Activated CD8-positive, alpha-beta memory T cell treated with anti-CD3 and anti-CD28 coated beads for 24 hours (primary cell): ENCODE measurements around the gene THADA.
"Not testable (repeated sequence)": the region's sequence is repeated elsewhere in the genome, so short reads cannot be mapped to it uniquely, and the experiment has no call there.

Experiments used
- DNase-seq: peaks from one replicate; pipeline ENCODE4 v3.0.0-alpha.2; 2020

The THADA gene

DNA sequence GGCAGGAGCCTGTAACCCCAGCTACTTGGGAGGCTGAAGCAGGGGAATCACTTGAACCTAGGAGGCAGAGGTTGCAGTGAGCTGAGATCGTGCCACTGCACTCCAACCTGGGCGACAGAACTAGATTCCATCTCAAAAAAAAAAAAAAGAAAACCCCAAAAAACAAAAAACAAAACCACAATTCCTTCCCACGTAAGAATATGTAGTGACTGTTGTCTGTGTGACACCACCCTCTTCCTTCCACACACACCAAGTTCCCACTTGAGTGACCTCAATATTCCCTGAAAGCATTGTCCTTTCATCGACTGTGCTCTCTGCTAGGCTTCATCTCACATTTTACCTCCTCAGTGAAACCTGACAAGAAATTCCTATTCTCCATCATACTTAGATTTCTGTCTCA lies 8.8 kb upstream of the THADA start:
- DNase-seq, result no peak

DNA sequence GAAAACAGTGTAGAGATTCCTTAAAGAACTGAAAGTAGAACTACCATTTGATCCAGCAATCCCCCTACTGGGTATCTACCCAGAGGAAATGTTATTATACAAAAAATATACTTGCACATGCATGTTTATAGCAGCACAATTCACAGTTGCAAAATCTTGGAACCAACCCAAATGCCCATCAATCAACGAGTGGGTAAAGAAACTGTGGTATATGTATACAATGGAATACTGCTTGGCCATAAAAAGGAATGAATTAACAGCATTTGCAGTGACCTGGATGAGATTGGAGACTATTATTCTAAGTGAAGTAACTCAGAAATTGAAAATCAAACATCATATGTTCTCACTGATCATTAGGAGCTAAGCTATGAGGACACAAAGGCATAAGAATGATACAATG lies 4.8 kb upstream of the THADA start:
- not testable (repeated sequence) for DNase-seq

DNA sequence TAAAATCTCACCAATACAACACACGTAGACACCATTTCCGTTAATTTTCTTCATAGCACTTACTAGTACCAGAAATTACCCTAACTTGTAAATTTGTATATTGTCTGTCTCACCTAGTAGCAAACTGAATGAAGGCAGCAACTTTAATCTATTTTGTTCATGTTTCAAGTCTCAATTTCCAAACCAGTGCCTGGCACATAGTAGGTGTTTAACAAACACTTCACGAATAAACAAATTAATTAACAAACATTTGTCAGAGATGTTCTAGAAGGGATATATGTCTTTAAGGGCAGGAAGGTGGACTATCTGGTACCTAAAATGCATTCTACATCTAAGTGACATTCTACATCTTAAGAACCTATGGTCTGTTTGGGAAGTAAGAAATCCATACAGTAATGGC lies 963 bp downstream of the THADA start:
- DNase-seq, result no peak

DNA sequence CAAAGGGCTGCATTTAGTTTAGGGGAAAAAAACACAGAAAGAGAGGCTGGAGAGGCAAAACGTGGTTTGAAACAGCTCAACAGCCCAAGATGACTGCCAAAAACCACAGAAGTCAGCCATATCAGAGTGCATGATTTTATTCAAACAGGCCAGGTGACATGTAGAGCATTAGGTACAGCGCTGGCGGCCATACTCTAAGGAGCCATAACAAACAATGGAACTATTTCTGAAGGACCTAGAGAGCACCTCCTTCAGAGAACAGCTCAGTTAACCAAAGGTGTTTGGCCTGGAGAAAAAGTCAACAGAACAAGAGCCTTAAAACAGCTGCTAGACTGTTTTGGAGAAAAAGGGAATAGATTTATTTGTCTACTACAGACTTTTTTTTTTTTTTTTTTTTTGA lies 2.6 kb downstream of the THADA start:
- DNase-seq, result no peak

DNA sequence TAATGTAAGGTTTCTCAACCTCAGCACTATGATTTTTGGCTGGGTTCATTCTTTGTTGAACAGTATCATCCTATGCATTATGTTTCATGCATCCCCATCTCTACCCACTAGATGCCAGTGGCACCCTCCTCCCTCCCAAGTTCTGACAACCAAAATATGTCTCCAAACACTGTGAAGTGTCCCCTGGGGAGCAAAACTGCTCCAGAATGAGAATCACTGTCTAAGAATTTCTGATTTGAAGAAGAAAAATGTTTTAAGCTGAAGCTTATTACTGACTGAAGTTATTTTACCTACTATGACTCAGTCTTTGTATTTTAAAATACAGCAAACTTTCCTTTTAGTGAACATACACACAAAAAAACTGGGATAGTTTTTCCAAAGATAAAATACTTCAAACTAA lies 3.4 kb downstream of the THADA start:
- DNase-seq, result no peak

DNA sequence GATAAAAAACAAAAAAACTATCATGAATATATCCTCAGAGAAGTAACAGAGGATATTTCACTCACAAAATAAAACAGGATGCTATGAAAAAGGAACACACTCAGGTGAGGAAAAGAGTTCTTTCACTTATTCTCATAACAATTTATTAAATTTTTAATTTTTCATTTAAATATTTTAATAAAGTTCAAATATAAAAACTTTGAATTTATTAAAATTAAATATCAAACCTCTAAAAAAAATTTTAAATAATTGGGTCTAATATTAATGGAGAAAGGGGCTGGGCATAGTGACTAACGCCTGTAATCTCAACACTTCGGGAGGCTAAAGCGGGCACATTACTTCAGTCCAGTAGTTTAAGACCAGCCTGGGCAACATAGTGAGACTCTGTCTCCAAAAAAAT lies 10.1 kb downstream of the THADA start:
- no peak for DNase-seq

DNA sequence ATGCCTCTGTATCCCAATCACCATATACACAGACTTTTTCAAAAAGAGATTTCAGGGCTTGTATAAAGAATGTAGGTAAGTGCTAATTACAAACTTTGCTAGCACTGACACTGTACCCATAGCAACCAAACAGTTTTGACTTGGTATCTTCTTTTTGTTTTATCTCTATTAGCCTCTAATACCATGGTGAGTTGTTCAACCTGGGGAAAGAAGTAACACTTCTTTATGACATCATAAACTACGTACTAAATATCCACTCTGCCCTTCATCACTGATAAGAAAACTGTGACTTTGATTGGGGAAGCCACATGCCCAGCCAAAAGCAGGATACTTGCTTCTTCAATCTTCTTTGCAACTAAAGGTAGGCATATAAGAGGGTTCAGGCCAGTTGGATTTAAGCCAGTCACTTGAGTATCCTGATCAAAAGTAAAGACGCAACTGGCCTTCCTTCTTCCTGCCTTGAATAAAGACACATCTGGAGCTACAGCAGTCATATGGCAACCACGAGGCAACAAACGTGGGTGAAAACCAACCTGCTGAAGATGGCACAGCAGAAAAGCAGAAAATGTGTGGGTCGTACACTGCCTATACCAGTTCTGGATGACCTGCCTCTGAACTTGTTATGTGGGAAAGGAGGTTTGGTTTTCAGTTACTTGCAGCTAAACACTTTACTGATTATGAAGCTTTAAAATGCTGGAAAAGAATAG lies 16.4 kb downstream of the THADA start:
- DNase-seq, result no peak

DNA sequence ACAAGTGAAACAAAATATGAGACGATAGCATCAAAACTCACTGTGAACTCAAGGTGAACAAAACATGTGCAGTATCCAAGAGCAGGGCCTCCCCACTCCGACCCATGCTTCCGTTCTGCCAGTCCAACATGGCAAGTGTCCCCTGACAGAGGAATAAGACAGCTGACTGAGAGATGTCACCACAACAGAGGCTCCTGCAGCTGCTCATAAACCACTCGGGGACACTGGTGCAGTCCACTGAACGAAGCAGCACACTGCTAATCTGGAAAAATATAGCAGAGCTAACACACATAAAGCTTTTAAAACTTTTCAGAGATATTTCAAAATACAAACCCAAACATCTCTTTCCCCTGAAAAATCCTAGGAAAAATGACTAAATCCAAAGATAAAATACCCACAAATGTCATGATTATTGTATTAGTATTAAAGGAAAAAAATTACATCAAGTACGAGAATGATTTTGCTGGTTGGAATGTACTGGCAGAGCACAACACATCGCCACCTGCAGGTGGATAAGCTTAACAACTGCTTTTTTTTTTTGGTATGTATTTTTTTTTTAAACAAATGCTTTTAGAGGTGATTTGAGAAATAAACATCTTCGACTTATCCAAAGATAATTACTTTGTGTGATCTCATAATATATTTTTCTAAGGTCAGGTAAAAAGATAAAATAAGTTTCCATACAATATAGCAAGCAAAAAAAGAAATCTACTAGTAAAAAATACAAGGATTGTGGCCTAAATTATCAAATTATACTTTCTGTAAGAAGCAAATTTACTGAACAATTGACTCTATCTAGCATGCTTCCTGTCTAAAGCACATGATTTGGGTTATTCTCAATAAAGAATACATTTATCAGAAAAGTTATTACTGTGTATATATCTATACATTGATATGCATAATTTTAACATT lies 18.6 kb downstream of the THADA start:
- no peak for DNase-seq

DNA sequence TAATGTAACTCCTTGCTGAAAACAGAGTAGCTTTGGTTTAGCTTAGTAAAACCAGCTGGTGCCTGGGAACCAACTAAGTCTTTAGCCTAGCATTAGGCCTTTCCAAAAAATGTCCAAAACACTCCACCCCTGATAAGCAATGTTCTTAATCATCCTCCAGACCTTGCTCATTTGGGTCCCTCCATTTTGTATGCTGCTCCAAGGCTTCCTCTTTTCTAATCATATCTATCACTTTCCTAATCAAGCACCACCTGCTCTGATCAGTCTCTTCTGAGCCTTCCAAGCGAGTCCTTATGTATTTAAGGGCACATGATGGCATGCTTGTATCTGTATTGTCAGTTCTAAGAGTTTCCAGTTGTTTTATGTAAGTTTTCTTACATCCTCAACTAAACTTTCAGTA lies 23.6 kb downstream of the THADA start:
- no peak for DNase-seq

DNA sequence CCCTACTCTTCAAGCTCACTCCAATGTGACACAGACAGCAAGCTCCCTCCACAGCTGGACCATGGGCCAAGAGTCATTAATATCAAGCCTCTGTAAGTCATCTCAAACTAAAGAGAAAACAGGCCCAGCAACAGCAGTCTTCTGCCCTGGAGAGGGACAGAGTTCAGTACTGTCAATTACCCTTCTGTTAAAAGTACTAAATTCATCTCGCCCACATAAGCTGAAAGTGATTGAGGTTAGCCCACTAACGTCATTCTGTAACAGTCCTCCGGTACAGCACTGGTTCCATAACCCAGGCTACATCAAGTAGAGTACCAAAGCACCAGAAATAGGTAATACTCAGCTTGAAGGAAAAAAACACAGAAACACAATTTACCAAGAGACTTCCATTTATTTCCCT lies 25.9 kb downstream of the THADA start:
- DNase-seq, result no peak

DNA sequence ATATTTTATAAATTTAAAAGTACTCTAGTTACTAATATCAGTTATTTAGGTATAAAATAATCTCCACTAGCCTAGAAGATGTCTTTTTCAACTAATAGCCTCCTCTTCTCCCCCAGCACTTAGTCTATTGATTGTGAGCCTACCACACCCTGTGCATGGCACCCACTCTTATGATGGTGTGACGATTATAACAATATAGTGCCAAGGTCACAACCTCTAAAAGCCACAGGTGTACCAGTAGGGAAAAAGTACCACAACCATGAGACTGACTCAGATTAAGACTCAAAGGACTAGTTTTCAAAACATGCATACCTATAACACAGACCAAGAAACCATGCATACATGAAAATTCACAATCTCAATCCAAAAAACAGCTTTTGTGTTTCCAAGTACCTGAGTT lies 27.6 kb downstream of the THADA start:
- DNase-seq, result no peak

DNA sequence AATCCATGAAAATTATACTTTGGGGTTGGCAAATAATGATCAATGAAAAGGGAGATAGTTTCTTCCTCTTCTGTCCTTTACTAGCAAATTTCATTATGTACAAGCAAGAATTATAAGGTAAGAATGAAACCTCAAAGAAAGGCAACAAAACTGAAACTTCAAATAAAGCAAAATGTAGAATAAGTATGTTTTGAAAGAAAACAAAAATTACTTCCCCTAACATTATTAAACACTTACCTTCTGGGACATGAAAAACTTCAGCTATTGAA lies 29.4 kb downstream of the THADA start:
- no peak for DNase-seq

DNA sequence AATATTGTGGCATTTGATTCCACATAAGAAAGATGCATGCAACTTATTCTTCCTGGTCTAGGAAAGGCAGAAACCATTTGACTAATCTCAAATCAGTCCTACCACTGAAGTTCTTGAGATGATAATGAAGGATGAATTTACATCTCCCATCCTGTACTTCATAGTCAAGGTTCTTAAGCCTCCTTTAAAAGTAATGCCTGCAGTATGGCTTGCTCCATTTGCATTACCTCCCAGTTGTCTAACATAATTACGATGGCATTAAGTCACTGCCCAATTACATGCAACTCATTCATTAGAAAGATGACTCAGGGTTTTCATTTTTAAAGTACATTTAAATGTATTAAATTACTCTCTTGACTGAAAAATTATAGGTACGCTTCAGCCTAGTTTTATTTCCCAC lies 32.2 kb downstream of the THADA start:
- DNase-seq, result no peak

DNA sequence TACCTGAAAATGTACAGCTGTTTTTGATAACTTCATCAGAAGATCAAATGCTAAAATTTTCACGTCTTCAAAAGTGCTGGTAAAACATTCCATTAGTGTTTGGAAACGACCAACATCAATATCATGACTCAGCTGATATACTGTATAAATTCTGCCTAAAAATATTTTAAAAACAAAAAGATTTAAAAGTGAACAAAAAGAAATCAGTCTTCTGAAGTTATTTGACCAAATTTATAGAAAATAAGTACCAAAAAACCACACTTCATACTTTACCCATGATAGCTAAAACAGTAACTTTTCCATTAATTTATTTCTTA lies 35.6 kb downstream of the THADA start:
- DNase-seq, result no peak

DNA sequence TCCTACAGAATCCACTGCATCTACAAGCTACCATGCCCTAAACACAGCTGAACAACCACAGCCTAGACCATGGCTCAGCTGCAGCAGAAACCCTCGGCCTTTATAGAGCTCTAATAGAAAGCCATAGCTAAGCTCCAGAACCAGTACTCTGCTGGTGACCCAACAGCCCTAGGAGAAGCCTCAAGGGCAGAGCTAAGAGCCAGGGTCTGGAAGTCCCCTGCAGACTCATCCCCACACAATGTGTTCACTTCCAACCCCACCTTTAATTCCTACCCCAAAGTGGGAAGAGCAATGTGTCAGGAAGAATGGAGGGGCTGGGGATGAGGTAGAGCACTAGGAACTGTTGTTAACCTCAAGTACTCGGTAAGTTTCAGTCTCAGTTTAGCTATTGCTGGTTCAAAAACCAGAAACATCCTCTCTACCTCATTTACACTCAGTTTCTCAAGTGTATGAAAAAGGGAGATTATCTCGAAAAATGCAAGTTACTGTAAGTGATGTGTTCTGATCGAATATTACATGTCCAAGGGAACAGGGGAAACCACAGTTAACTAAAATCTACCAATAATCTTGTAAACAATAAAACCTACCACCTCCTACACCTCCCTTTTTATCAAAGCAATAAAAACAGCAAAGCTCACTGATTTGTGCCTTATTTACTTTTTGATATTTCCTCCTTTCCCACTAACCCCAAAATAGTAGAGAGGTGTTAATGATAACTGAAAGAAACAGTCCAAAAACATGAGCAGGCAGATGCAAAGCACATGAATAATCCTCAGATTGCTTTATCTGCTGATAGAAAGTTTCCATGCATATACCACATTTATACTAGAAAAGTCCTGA lies 36.2 kb downstream of the THADA start:
- DNase-seq, result no peak

DNA sequence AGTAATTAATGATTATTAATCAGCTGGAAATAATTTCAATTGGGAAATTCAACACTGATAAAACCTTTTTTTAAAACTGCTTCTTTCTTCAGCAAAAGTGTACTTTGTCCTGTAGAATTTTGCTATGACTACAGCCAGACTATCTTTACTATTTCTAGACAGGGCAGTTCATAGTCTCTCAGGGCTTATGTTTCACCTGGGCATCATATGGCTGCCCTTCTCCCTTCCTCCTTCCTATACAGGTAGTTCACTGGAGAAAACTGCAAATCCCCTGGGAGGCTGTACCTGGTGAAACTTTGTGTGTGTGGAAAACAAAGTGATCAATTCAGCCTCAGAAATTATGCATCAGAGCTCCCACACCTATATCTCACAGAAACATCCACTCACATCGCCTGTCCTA lies 38.6 kb downstream of the THADA start:
- DNase-seq, result no peak

DNA sequence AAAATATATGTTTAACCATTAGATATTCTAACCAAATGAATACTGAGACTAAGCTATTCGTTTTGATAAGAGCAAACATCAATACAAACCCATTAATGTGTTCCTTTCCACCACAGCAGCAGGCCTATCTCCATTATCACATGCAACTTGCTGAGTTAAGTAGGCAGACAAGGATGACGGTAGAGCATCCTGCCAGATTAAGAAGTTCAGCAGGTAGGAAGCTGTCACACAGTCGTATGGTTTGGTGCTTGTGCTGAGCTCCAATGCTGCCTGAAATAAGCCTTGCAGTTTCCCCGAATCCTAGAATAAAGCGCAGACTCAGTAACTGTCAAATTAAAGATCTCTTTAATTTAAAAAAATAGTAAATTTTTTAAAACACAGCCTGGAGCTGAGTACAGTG lies 39.6 kb downstream of the THADA start:
- DNase-seq, result no peak

DNA sequence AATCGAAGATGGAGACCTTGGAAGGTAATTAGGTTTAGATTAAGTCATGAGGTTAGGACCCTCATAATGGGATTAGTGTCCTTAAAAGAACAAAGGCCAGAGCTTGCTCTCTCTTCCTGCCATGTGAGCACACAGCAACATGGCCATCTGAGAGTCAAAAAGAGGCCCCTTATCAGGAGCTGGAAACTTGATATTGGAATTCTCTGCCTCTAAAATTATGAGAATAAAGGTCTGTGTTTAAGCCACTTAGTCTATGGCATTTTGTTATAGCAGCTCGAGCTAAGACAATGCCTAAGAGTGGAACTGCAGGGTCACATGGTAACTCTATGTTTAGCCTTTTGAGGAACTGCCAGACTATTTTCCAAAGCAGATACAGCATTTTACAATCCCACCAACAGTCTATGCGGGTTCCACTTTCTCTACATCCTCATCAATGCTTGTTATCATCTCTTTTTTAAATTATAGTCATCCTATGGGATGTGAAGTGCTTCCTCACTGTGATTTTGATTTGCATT lies 42.4 kb downstream of the THADA start:
- DNase-seq, result no peak

DNA sequence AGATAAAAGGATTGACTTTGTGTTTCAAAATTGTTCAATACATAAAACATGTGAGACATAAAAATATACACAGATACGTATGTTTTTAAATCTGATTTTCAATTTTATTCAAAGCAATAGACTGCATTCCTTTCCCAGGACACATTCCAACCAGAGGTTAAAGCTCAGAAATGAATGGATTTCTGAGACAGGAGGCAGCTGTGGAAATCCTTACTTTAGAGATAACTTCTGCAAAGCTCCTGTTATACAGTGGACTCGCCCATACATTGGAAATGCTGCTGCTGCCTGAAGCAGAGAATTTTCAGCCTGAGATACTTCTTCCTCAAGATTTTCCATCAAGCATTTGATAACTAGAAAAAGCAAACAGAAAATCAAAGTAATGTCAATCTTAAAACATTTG lies 43.8 kb downstream of the THADA start:
- no peak for DNase-seq

DNA sequence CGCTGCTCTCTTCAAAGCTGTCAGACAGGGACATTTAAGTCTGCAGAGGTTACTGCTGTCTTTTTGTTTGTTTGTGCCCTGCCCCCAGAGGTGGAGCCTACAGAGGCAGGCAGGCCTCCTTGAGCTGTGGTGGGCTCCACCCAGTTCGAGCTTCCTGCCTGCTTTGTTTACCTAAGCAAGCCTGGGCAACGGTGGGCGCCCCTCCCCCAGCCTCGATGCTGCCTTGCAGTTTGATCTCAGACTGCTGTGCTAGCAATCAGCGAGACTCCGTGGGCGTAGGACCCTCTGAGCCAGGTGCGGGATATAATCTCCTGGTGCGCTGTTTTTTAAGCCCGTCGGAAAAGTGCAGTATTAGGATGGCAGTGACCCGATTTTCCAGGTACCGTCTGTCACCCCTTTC lies 47.5 kb downstream of the THADA start:
- DNase-seq, result not testable (repeated sequence)

DNA sequence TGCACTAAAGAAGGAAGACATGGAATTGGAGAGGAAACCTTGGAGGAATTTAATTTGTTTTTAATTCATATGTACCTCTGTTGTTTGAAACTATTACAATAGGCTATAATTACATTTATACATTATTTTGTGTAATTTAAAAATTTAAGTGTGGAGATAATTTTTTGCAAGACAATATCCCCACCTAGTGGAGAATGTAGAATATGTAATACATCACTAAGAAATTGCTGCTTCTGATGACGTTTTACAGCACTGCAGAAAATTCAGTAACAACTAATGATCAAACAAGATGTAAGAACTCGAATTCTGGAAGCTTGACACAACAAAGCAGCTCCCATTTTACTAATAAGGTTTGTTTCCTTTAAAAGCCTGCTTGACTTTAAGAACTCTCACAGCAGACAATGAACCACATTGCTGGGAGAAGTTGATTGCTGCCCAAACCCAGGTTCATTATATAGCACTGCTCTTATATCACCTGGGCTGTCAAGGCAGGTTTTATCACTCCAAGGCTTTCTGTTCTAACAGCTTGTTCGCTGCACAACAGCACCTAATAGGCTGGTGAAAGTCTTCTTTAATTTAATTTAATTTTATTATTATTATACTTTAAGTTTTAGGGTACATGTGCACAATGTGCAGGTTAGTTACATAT lies 53.4 kb downstream of the THADA start:
- DNase-seq, result no peak

DNA sequence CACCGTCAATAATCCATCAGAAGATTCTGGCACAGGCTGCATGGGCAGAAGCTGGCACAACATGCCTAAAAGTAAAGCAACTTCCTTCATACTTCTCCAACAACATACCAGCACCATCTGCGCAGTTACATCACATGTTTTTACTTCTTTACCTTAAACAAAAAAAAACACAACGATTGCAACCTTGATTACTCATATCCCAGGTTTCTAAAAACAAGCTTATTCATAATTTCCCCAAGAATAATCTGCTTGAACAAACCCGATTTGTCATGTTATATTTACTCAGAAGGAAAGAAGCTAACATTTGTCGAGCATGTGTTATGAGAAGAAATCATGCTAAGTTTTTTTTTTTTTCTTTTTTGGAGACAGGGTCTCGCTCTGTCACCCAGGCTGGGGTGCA lies 54.7 kb downstream of the THADA start:
- DNase-seq, result no peak
